GM21737 (cell line): ENCODE measurements around the gene LYZL6.

ENCODE experiments used
- ATAC-seq: cut with Tn5 transposase; IDR thresholded peaks from one replicate; pipeline ENCODE4 v1.9.1; 2021; ENCODE audit warnings: mild to moderate bottlenecking, moderate library complexity; ENCODE audit not compliant: unreplicated experiment

The LYZL6 gene, protein sequence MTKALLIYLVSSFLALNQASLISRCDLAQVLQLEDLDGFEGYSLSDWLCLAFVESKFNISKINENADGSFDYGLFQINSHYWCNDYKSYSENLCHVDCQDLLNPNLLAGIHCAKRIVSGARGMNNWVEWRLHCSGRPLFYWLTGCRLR

GRCh38 chr17:35943537-35943936, at the start of gene LYZL6:
TSS of gene LYZL6 (minus strand) at chr17:35943713. CDS start at chr17:35939356, 4,357 bp downstream.
- no peak for ATAC-seq

GRCh38 chr17:35991075-35991474, 47.6 kb upstream of the LYZL6 start:
- ATAC-seq = no peak

GRCh38 chr17:35988164-35988563, 44.7 kb upstream of the LYZL6 start:
- ATAC-seq = no peak

DNA sequence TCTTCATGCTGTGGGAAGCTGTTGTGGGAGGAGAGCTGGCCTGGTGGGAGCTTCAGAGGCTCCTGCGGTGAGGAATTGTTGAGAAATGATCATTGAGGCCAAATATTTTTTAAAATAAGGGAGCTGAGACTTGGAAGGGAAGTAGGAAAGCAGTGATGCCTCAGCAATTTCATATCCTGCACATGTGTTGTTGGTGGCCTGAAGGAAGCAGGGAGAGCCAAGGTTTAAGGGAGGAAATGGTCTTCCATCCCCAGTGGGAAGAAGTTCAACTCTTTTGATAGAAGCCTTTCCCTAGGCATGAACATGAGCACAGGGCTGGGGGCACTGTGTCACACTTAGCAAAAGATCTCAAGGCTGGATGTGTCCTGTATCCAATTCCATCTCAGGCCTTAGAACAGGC, 43.1 kb upstream of the LYZL6 start, which contains the start of gene CCL14:
Gene CCL14 (minus strand): TSS at position 87 of the 400 bp plus-strand sequence. CDS start 80 bp downstream, at position 7.
- no peak for ATAC-seq

- no peak for ATAC-seq
These were observed 40.6 kb upstream of the LYZL6 start for GRCh38 chr17:35984140-35984539.

DNA sequence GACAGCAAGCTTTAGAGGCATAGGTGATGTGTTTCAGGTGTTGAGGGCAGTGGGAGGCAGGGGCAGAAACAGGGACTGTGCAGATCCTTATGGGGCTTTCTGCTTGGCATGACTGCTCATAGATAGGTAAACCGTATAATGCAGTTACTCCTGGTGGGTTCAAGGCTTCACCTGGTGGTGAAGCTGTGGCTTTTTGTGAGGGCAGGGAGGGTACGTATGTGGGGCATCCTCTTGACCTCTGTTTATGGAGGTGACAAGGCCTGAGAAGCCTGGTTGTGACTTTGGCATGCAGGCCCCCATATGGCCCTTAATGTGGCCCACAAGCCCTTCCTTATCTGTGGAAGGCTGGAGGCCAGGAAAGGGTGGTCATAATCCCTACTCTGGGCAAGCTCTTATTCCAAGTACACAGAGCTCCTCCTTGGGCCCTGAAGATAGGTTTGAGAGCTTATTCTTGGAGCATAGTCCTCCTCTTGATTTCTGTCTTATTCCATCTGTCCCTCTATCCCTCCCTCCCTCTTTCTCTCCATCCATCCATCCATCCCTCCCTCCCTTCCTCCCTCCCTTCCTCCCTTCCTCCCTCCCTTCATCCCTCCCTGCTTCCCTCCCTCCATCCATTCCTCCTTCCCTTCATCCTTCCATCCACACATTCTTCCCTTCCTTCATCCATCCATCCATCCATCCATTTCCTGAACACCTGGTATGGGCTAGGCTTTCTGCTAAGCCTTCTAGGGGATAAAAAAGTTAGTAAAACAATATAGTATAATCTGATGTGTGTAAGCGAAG, 39.1 kb upstream of the LYZL6 start:
- no peak for ATAC-seq

- ATAC-seq = no peak
These were observed 38.4 kb upstream of the LYZL6 start for GRCh38 chr17:35981908-35982330.

- ATAC-seq = no peak
These were observed 37.7 kb upstream of the LYZL6 start, which contains the start of gene CCL16 for GRCh38 chr17:35981246-35981645. TSS of gene CCL16 (minus strand) at chr17:35981497. CDS start at chr17:35981420, 77 bp downstream.

DNA sequence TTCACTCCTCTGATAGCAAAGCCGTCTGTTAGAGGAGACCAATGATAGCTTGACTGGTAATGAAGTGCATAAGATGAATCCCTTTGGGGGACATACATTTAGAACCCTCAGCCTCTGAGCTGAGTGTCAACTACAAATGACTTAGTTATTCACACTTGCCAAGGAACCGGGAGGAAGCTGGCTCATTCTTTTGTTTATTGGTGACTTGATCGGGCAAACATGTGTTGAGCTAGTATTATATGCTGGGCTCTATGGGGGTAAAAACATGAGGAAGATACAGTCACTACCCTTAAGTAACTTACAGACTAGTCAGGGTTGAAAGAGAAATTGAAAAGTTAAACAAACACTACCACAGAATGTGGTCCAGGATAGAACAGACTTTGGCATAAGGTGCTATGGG, 34.8 kb upstream of the LYZL6 start:
- ATAC-seq = no peak

- no peak for ATAC-seq
These were observed 34.0 kb upstream of the LYZL6 start for GRCh38 chr17:35977509-35977908.

DNA sequence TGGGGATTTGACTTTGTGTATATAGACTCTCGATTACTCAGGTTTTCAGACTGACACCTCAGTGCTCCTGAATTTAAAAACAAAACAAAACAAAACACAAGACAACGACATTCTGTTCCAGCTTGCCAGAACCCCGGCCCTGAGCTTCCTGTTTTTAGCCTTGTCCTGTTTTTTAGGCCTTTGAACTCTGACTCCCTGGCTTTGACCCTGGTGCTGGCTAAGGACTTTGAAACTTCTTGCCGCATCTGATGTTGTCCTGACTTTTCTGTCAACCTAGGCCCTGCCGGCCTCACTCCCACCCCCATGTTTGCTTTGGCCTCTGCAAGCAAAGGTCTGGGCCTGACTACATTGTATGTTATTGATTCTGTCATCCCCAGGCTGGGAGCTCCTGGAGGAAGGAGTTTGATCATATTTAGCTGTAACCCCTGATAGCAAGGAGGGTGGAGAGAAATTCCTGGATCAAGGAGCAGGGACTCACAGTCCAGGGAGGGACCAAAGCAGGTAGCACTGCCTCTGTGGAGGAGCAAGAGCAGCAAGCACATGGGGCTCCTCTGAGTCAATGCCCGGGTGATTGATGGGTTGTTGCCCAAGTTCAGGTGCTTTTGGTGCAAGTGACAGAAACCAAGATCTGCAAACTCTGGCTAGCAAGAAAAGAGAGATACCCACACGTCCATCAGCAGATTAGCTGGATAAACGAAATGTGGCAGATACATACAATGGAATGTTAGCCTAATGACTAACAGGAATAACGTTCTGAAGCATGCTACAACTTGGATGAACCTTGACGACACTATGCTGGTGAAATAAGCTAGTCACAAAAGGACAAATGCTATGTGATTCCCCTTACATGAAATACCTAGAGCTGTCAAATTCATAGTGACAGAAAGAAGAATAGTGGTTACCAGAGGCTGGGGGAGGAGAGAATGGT, 30.1 kb upstream of the LYZL6 start:
- ATAC-seq = no peak

GRCh38 chr17:35972945-35973332, 29.4 kb upstream of the LYZL6 start:
- ATAC-seq = no peak

DNA sequence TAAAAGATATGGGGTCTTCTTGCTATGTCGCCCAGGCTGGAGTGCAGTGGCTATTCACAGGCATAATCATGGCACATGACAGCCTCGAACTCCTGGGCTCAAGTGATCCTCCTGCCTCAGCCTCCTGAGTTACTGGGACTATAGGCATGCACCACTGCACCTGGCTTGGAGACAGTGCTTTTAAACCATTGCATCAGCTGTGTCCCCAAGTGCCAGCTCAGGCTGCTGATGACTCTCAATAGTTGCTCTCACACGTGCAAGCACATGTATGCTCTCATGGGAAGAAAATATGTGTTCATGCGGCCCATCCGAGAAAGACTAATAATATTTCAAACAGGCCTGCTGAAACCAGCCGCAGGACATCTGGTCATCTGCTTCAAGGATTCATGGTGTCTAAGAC, 29.0 kb upstream of the LYZL6 start:
- no peak for ATAC-seq

GRCh38 chr17:35972066-35972465, 28.6 kb upstream of the LYZL6 start:
- no peak for ATAC-seq

- ATAC-seq = no peak
These were observed 26.3 kb upstream of the LYZL6 start for GRCh38 chr17:35969558-35970380.

DNA sequence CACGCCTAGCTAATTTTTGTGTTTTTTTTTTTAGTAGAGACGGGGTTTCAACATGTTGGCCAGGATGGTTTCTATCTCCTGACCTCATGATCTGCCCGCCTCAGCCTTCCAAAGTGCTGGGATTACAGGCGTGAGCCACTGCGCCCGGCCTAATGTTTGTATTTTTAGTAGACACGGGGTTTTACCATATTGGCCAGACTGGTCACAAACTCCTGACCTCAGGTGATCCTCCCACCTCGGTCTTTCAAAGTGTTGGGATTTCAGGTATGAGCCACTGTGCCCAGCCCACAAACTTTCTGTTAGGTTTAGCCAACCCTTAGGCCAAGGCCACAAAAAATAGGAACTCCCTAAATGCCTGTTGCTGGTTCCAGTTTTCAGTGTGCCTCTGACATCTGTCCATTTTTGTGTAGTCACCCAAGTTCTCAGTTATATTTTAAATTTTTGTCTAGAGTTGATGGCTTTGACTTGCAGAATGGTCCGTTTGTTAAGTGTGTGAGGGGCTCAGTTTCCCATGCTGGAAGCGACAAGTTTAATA, 25.1 kb upstream of the LYZL6 start:
- no peak for ATAC-seq

GRCh38 chr17:35965272-35965671, 21.8 kb upstream of the LYZL6 start:
- no peak for ATAC-seq

DNA sequence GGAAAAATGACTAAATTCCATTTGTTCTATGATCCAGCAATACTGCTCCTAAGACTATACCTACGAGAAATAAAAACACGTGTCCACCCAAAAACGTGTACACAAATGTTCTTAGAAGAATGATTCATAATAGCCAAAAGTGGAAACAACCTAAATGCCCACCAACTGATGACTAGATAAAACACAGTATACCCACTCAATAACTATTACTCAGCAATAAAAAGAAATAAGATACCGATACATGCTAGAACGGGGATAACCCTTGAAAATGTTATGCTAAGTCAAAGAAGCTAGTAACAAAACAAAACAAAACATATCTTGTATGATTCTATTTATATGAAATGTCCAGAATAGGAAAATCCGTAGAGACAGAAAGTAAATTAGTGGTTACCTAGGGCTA, 20.1 kb upstream of the LYZL6 start:
- ATAC-seq = no peak

- ATAC-seq = no peak
These were observed 10.2 kb upstream of the LYZL6 start for GRCh38 chr17:35953720-35954119.

GRCh38 chr17:35949401-35949800, 5.9 kb upstream of the LYZL6 start:
- ATAC-seq = no peak
